Endothelial cell of umbilical vein (primary cell): ENCODE measurements around the gene KASH5. TPM values are rescaled to one million over a fixed set of nuclear protein-coding genes. Genes with fewer than 3 reads are reported as not detected.

Experiments
- BruUV-seq: library from RNA; stranded (reverse); fragments of 400-500 nt; replicated peaks from 2 replicates; lab custom pipeline; 2021; lab: Mats Ljungman, UMichigan
- CTCF ChIA-PET: fragments of 300-600, 350-600 bp; sonication (Branson Sonifier 250); formaldehyde crosslinking; loops from one replicate; lab custom pipeline; 2021; ENCODE audit warnings: antibody characterized with exemption, inconsistent platforms; lab: Charles Lee
- POLR2A ChIA-PET: fragments of 300-600, 350-600 bp; sonication (Branson Sonifier 250); formaldehyde crosslinking; loops from one replicate; lab custom pipeline; 2021; ENCODE audit warnings: antibody characterized with exemption, inconsistent platforms; lab: Charles Lee
- DNase-seq: peaks from one replicate; pipeline ENCODE4 v3.0.0-alpha.2; 2011; ENCODE audit warnings: low read depth, low spot score
- FAIRE-seq: peaks from 2 replicates; lab custom pipeline; 2011; peaks lifted over from hg19 to GRCh38; lab: Jason Lieb, UNC
- H2AFZ ChIP-seq: 2 replicates; pipeline ENCODE4 v1.6.0; 2012; ENCODE audit warnings: low read depth, low read length, control low read depth, inconsistent platforms
- H3K27ac ChIP-seq: 2 replicates; pipeline ENCODE4 v1.5.1; 2011; ENCODE audit warnings: low read depth, mild to moderate bottlenecking, control low read depth, low read length, moderate library complexity; ENCODE audit not compliant: insufficient read depth
- H3K27me3 ChIP-seq, 2 experiments: 2 replicates each; pipeline versions ENCODE4 v1.6.0 to v1.6.1; 2011; ENCODE audit warnings: low read length in 2 of 2, mixed read lengths in 1 of 2; ENCODE audit not compliant: control insufficient read depth in 2 of 2, insufficient read depth in 2 of 2
- H3K36me3 ChIP-seq, 2 experiments: 2 replicates in 1 of 2; 3 replicates in 1 of 2; pipeline ENCODE4 v1.5.1; 2011; ENCODE audit warnings: low read length in 2 of 2, mild to moderate bottlenecking in 1 of 2, moderate library complexity in 1 of 2; ENCODE audit not compliant: control insufficient read depth in 2 of 2, insufficient read depth in 2 of 2; ENCODE audit errors: extremely low read depth in 1 of 2
- H3K4me1 ChIP-seq: 3 replicates; pipeline ENCODE4 v1.5.1; 2011; ENCODE audit warnings: mild to moderate bottlenecking, low read length; ENCODE audit not compliant: control insufficient read depth, insufficient read depth; ENCODE audit errors: extremely low read depth
- H3K4me2 ChIP-seq: 2 replicates; pipeline ENCODE4 v1.6.1; 2011; ENCODE audit warnings: low read length, control low read depth, mixed read lengths; ENCODE audit not compliant: insufficient read depth
- H3K4me3 ChIP-seq, 3 experiments: fragments of 200-600 bp in 1 of 3; sonication (generic), shearing (Covaris generic) in 1 of 3; replicated peaks in 1 of 3; 2 replicates each; pipeline ENCODE4 v1.5.1; 2011 to 2016; ENCODE audit warnings: control low read depth in 3 of 3, low read length in 3 of 3, mild to moderate bottlenecking in 2 of 3, inconsistent platforms in 1 of 3, low read depth in 1 of 3, moderate library complexity in 1 of 3; ENCODE audit not compliant: insufficient read depth in 1 of 3
- H3K79me2 ChIP-seq: 2 replicates; pipeline ENCODE4 v1.6.0; 2012; ENCODE audit warnings: low read length, inconsistent platforms; ENCODE audit not compliant: control insufficient read depth, insufficient read depth
- H3K9ac ChIP-seq: replicated peaks from 2 replicates; pipeline ENCODE3; 2011; ENCODE audit warnings: low read length, control low read depth; ENCODE audit not compliant: insufficient read depth; ENCODE audit errors: extremely low read depth
- H3K9me1 ChIP-seq: replicated peaks from 3 replicates; pipeline ENCODE4 v1.6.0; 2011; ENCODE audit warnings: mild to moderate bottlenecking, low read length; ENCODE audit not compliant: control insufficient read depth, insufficient read depth; ENCODE audit errors: extremely low read depth
- H3K9me3 ChIP-seq: replicated peaks from 2 replicates; pipeline ENCODE4 v1.5.1; 2012; ENCODE audit warnings: low read length, inconsistent platforms; ENCODE audit not compliant: control insufficient read depth, insufficient read depth
- H4K20me1 ChIP-seq: replicated peaks from 2 replicates; pipeline ENCODE3; 2011; ENCODE audit warnings: mild to moderate bottlenecking, low read length; ENCODE audit not compliant: control insufficient read depth, insufficient read depth; ENCODE audit errors: extremely low read depth
- EZH2 ChIP-seq: IDR thresholded peaks from 2 replicates; pipeline ENCODE4 v1.6.1; 2012; ENCODE audit warnings: borderline replicate concordance, low read depth, mild to moderate bottlenecking, moderate library complexity, low read length, inconsistent platforms; ENCODE audit not compliant: severe bottlenecking
- FOS ChIP-seq: IDR thresholded peaks from 2 replicates; pipeline ENCODE4 v1.6.1; 2011; ENCODE audit warnings: mild to moderate bottlenecking, low read length, moderate library complexity, borderline replicate concordance; ENCODE audit not compliant: insufficient read depth
- GATA2 ChIP-seq: IDR thresholded peaks from 2 replicates; pipeline ENCODE4 v1.7.0; 2011; ENCODE audit warnings: low read depth, mild to moderate bottlenecking, moderate library complexity, mixed read lengths, low read length; ENCODE audit not compliant: insufficient read length, insufficient read depth
- JUN ChIP-seq: IDR thresholded peaks from 2 replicates; pipeline ENCODE4 v1.6.1; 2011; ENCODE audit warnings: borderline replicate concordance, low read depth; ENCODE audit not compliant: insufficient read length, insufficient read depth
- MYC ChIP-seq: IDR thresholded peaks from one replicate; pipeline ENCODE4 v1.6.1; 2011; ENCODE audit warnings: mild to moderate bottlenecking, low read depth, low read length
- POLR2A ChIP-seq: IDR thresholded peaks from 2 replicates; pipeline ENCODE4 v1.6.1; 2012; ENCODE audit warnings: low read depth, mild to moderate bottlenecking, control low read depth, low read length
- POLR2AphosphoS5 ChIP-seq: IDR thresholded peaks from 2 replicates; pipeline ENCODE4 v1.6.1; 2012; ENCODE audit warnings: low read depth, mild to moderate bottlenecking, control low read depth, low read length, moderate library complexity; ENCODE audit not compliant: insufficient read depth
- dilution Hi-C: fragments of 300-500 bp; cut with MboI; formaldehyde crosslinking; loops from one replicate; pipeline ENCODE4 v1.15.0; 2019; ENCODE audit warnings: low sequenced_read_pairs; ENCODE audit not compliant: extremely low pct_ligation_motif_present
- intact Hi-C: fragments of 100-400 bp; cut with micrococcal nuclease; formaldehyde crosslinking; loops from one replicate; pipeline ENCODE4 v1.10.0; 2022
- polyA plus RNA-seq, 4 experiments: library from polyadenylated mRNA; depleted of rRNA in 3 of 4; stranded (reverse) in 3 of 4; unstranded in 1 of 4; fragments of >200 nt; gene quantifications; 2 replicates each; pipeline versions ENCODE4 v1.2.1 to v1.2.3, GENCODE V29; 2011 to 2012; ENCODE audit warnings: missing spikeins in 1 of 4
- total RNA-seq: library from RNA; stranded (reverse); gene quantifications from 2 replicates; pipeline ENCODE4 v1.2.3, GENCODE V29; 2021
- TF ChIP-seq, protein P1 (sequence below), 2 donors: IDR thresholded peaks; 1 replicate in 1 of 2; 2 replicates in 1 of 2; pipeline ENCODE4 v1.5.1; 2011; ENCODE audit warnings: low read length in 2 of 2, mild to moderate bottlenecking in 2 of 2, moderate library complexity in 2 of 2, control low read depth in 1 of 2, inconsistent platforms in 1 of 2, low read depth in 1 of 2; ENCODE audit not compliant: insufficient read depth in 1 of 2; ENCODE audit errors: extremely low read depth in 1 of 2
- TF ChIP-seq, protein P2 (sequence below): IDR thresholded peaks from 2 replicates; pipeline ENCODE4 v1.6.1; 2011; ENCODE audit not compliant: insufficient read depth, insufficient read length

The KASH5 gene
- total and polyA plus RNA-seq, 2 donors (not counting 3 experiments of a cell fraction or from before 2014, with no cell fraction given), result 0.03 TPM; not detected in 1

DNA sequence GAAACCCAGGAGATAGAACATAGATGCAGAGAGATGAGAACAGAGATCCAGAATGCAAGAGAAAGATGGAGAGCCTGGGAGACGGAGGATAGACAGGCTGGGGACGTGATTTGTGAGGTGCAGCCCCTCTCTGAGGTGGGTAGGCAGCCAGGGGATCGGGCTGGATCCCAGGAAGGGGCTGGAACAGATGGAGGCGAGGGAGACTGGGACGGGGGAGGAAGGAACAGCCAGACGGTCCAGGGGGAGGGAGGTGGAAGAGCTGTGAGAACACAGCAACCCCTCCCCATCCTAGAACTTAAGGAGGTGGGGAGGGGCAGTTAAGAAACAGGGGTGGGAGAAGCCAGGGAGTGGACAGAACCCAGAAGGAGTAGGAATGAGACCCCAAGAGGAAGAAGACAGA is 50.2 kb downstream of the KASH5 start:
- Histone ChIP-seq H3K9me1 (no peaks in the 10 kb centered on the region), H4K20me1 (no peaks in the 10 kb centered on the region), H2AFZ (no peak overlapping the region), H3K79me2 (no peaks in the 10 kb centered on the region), H3K27me3 (peaks cover 69 to 79% of the 10 kb centered on the region in 2 experiments), H3K4me3 (no peak overlapping the region), H3K4me1 (peaks cover 3% of the 10 kb centered on the region), H3K27ac (no peak overlapping the region), H3K36me3 (no peaks in the 10 kb centered on the region), H3K9me3 (no peaks in the 10 kb centered on the region), H3K9ac (no peak overlapping the region), H3K4me2 (no peak overlapping the region)
- ChIA-PET POLR2A (no interaction called here), CTCF (no interaction called here)
- intact Hi-C loops (no loop called here), dilution Hi-C loops (no loop called here)
- FAIRE-seq (no peak), DNase-seq (no peak)
- BruUV-seq, result no TSS peak
- TF ChIP-seq GATA2 (no peak), POLR2A (no peak), EZH2 (no peak), POLR2AphosphoS5 (no peak), MYC (no peak), JUN (no peak), FOS (no peak)
- TF ChIP-seq, protein P1, sequence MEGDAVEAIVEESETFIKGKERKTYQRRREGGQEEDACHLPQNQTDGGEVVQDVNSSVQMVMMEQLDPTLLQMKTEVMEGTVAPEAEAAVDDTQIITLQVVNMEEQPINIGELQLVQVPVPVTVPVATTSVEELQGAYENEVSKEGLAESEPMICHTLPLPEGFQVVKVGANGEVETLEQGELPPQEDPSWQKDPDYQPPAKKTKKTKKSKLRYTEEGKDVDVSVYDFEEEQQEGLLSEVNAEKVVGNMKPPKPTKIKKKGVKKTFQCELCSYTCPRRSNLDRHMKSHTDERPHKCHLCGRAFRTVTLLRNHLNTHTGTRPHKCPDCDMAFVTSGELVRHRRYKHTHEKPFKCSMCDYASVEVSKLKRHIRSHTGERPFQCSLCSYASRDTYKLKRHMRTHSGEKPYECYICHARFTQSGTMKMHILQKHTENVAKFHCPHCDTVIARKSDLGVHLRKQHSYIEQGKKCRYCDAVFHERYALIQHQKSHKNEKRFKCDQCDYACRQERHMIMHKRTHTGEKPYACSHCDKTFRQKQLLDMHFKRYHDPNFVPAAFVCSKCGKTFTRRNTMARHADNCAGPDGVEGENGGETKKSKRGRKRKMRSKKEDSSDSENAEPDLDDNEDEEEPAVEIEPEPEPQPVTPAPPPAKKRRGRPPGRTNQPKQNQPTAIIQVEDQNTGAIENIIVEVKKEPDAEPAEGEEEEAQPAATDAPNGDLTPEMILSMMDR (IDR thresholded peaks at IDR 0.05; ENCODE audit: extremely low read depth in 1 of 2, insufficient read depth in 1 of 2, low read depth in 1 of 2, low read length in 2 of 2), result no peak
- TF ChIP-seq, protein P2, sequence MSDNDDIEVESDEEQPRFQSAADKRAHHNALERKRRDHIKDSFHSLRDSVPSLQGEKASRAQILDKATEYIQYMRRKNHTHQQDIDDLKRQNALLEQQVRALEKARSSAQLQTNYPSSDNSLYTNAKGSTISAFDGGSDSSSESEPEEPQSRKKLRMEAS, result no peak
